HG02973 (cell line): ENCODE results near the gene FYB2.
"Not testable (repeated sequence)": the region's sequence is repeated elsewhere in the genome, so short reads cannot be mapped to it uniquely, and the experiment has no call there.

Experiments
- ATAC-seq: cut with Tn5 transposase; IDR thresholded peaks from one replicate; pipeline ENCODE4 v1.9.1; 2021; ENCODE audit warnings: moderate library complexity; ENCODE audit not compliant: unreplicated experiment

FYB2 gene

GRCh38 chr1:56798053-56798471 is 21.1 kb downstream of the FYB2 start:
- ATAC-seq: no peak

GRCh38 chr1:56797065-56797685 is 22.0 kb downstream of the FYB2 start:
- ATAC-seq: no peak

DNA sequence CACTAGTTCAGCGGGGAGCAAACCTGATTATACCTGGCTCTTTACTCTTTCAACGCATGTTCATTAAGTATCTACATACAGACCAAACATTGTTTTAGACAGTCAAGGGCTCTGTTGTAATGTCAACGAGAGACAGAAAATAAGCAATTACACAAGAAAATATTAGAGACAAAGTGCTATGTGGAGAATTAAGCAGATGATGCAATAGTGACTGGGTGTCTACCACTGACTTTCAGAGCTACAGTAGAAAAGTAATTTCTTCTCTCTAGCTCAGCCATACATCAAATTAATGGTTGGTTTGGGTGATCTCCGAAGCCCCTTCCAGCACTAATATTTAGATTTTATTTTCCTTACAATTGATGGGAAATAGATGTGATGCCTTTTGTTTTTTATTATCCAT is 23.3 kb downstream of the FYB2 start:
- no peak for ATAC-seq

- no peak for ATAC-seq
Measured at GRCh38 chr1:56790036-56790435, 29.2 kb downstream of the FYB2 start.

DNA sequence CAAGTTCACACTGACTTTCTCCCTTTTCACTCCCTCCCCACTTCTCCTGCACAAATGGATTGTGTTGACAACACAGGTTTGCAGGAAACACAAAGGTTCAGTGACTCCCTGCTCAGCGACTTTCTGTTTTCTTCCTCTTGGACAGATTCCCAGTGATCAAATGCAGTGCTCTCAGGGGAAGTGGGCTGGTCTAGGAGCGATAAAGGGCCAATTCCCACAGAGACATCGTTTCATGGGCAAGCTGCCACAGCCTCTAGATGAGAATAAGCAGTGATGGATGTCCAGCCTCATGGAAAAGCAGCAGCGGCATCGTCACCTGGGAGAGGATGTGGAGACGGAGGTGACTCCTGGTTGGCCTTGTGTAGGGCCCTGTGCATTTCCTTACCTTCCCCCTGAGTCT is 30.6 kb downstream of the FYB2 start:
- ATAC-seq: no peak

DNA sequence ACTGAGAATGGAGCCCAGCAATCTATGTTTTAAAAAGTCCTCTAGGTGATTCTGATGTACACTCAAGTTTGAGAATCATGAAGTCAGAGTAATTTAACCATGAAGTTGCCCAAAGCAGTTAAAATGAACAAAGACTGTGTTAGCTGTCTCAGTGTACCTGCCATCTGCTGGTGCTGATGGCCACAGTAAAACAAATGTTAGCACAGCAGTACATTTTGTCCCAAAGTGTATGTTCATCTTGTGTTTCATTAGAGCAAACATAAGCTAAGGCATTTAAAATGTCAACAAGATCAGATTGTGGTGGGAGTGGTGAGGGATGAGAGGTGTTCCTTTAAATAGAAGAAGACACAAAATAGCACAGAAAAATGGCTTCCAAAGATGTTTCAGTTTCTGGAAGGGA is 31.1 kb downstream of the FYB2 start:
- ATAC-seq: no peak

GRCh38 chr1:56787330-56787729 is 31.9 kb downstream of the FYB2 start:
- ATAC-seq: no peak

- no peak for ATAC-seq
Measured at GRCh38 chr1:56782773-56783172, 36.4 kb downstream of the FYB2 start.

GRCh38 chr1:56780826-56781225 is 38.4 kb downstream of the FYB2 start:
- no peak for ATAC-seq

- no peak for ATAC-seq
Measured at GRCh38 chr1:56780128-56780750, 39.0 kb downstream of the FYB2 start.

- no peak for ATAC-seq
Measured at GRCh38 chr1:56777972-56778371, 41.2 kb downstream of the FYB2 start.

DNA sequence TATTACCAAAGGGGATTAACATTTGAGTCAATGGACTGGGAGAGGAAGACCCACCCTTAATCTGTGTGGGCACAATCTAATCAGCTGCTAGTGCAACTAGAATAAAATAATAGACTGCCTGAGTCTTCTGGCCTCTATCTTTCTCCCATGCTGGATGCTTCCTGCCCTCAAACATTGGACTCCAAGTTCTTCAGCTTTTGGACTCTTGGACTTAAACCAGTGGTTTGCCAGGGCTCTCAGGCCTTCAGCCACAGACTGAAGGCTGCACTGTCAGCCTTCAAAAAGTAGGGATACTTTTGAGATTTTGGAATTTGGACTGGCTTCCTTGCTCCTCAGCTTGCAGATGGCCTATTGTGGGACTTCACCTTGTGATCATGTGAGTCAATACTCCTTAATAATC is 44.5 kb downstream of the FYB2 start:
- not testable (repeated sequence) for ATAC-seq

GRCh38 chr1:56774067-56774609 is 45.1 kb downstream of the FYB2 start:
- ATAC-seq: peak; percentile 76

- no peak for ATAC-seq
Measured at GRCh38 chr1:56773341-56774066, 45.7 kb downstream of the FYB2 start.

- ATAC-seq: no peak
Measured at GRCh38 chr1:56771717-56772116, 47.5 kb downstream of the FYB2 start.

GRCh38 chr1:56758794-56759193 is 60.4 kb downstream of the FYB2 start:
- no peak for ATAC-seq

- no peak for ATAC-seq
Measured at GRCh38 chr1:56758135-56758534, 61.1 kb downstream of the FYB2 start.

GRCh38 chr1:56755911-56756310 is 63.3 kb downstream of the FYB2 start:
- no peak for ATAC-seq

- ATAC-seq: no peak
Measured at GRCh38 chr1:56754708-56755479, 64.3 kb downstream of the FYB2 start.

DNA sequence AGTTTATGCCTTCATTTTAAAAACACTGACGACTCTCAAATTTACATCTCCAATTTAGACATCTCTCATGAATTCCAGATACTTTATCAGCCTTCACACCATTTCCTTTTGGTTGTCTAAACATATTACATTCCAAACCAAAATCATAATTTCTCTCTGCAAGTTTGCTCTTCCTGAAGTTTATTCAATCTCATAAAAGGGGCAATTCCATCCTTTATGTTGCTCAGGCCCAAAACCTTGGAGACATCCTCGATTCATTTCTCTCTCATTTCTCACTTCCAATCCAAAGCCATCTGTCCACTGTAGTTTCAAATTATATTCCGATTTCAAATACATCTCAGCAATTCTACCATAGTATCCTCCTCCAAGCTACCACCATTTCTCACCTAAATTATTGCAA is 74.0 kb downstream of the FYB2 start:
- ATAC-seq: no peak

DNA sequence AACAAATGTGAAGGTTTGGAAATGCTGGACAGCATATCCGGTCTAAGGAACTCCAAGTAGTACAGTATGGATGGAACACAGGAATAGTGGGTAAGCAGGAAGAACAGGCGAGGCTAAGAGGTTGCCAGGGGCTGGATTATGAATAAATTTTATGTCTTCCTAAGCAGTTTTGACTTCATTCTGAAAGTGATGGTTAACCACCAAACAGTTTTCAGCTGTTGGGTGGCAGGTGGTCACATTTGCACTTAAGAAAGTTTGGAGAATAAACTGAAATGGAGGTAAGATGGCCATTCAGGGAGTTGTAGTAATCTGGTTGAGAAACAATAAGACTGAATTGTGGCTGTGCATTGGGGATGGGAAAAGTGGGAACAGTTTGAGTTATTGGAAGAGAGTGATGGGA is 90.2 kb downstream of the FYB2 start:
- ATAC-seq: no peak
